Spleen (tissue), 11 donors: ENCODE measurements around the gene GALNT5. TPM values are rescaled to one million over a fixed set of nuclear protein-coding genes. Genes with fewer than 3 reads are reported as not detected.

Experiments used
- DNase-seq: peaks from one replicate; pipeline ENCODE4 v3.0.0-alpha.2; 2020
- H3K27ac ChIP-seq, 8 donors: fragments of 200-600 bp; sonication (generic) in 7 of 8; 1 replicate in 4 of 8; 2 replicates in 4 of 8; pipeline versions ENCODE4 v1.5.0 to v1.8.0; 2016 to 2021; ENCODE audit warnings: inconsistent platforms in 4 of 8, mild to moderate bottlenecking in 4 of 8, moderate library complexity in 1 of 8
- H3K27me3 ChIP-seq, 7 donors: fragments of 200-600 bp; sonication (generic) in 6 of 7; replicated peaks in 1 of 7; 1 replicate in 4 of 7; 2 replicates in 3 of 7; pipeline versions ENCODE4 v1.5.0 to v1.8.0; 2016 to 2021; ENCODE audit warnings: inconsistent platforms in 3 of 7, mild to moderate bottlenecking in 1 of 7
- H3K36me3 ChIP-seq, 6 donors: fragments of 200-600 bp; sonication (generic) in 5 of 6; 1 replicate in 4 of 6; 2 replicates in 2 of 6; pipeline versions ENCODE4 v1.5.0 to v1.8.0; 2016 to 2021; ENCODE audit warnings: inconsistent platforms in 2 of 6
- H3K4me1 ChIP-seq, 6 donors: fragments of 200-600 bp; sonication (generic) in 5 of 6; 1 replicate in 3 of 6; 2 replicates in 3 of 6; pipeline versions ENCODE4 v1.5.0 to v1.8.0; 2016 to 2021; ENCODE audit warnings: inconsistent platforms in 3 of 6
- H3K4me3 ChIP-seq, 8 donors: fragments of 200-600 bp; sonication (generic) in 7 of 8; 1 replicate in 4 of 8; 2 replicates in 4 of 8; pipeline versions ENCODE4 v1.5.0 to v1.8.0; 2016 to 2021; ENCODE audit warnings: inconsistent platforms in 4 of 8, mild to moderate bottlenecking in 4 of 8, moderate library complexity in 2 of 8
- H3K9me3 ChIP-seq, 8 donors: fragments of 200-600 bp; sonication (generic) in 7 of 8; 1 replicate in 4 of 8; 2 replicates in 4 of 8; pipeline versions ENCODE4 v1.5.0 to v1.8.0; 2016 to 2021; ENCODE audit warnings: inconsistent platforms in 4 of 8
- POLR2A ChIP-seq, 3 donors: fragments of 450-650 bp; IDR thresholded peaks; one replicate each; pipeline ENCODE4 v1.5.1; 2017; ENCODE audit warnings: antibody characterized with exemption in 3 of 3, mild to moderate bottlenecking in 1 of 3
- POLR2AphosphoS5 ChIP-seq, 3 donors: sonication (generic); formaldehyde crosslinking; IDR thresholded peaks; one replicate each; pipeline ENCODE4 v1.5.1; 2017; ENCODE audit warnings: antibody characterized with exemption in 3 of 3
- WGBS, 5 donors: extraction: QIAGEN DNeasy Blood & Tissue Kit in 3 of 5; methylation state at CpG; one replicate each; pipeline versions ENCODE4 v1.1.5 to v1.1.7; 2013 to 2018; 5-methylcytosine and 5-hydroxymethylcytosine counted together
- intact Hi-C: fragments of 100-400 bp; cut with DNase I; formaldehyde crosslinking; loops from one replicate; pipeline ENCODE4 v1.15.0; 2023; ENCODE audit warnings: low total_unique reads
- polyA plus RNA-seq, 3 donors: library from polyadenylated mRNA; stranded (reverse); fragments of 200-250 nt; gene quantifications; one replicate each; pipeline ENCODE4 v1.2.1, GENCODE V29; 2013
- total RNA-seq, 7 donors: library from RNA; depleted of rRNA in 3 of 7; stranded (reverse); fragments of >200 nt in 3 of 7; fragmentation: NEBNext Ultra II Directional in 4 of 7; extraction: Animal tissue kit (Norgen Biotek cat#: 25700) in 4 of 7; gene quantifications; one replicate each; pipeline versions ENCODE4 v1.1.0 to v1.2.1, GENCODE V29; 2016 to 2021
- TF ChIP-seq, protein P1 (sequence below), 11 experiments: fragments of 200-600 bp in 7 of 11; fragments of 450-650 bp in 4 of 11; sonication (generic) in 4 of 11; IDR thresholded peaks in 8 of 11; conservative IDR thresholded peaks in 3 of 11; 1 replicate in 7 of 11; 2 replicates in 4 of 11; pipeline versions ENCODE4 v1.4.0 to v1.8.0; 2016 to 2021; ENCODE audit warnings: antibody characterized with exemption in 11 of 11, inconsistent platforms in 4 of 11, mild to moderate bottlenecking in 1 of 11
- donor health status: healthy with polysubstance abuse.
- donor health status: DM: no; HTN: no; CAD: no; lungs with moderate emphysema.
- donor health status: DM: no; HTN: no; CAD: no.
- donor health status: Bipolar disorder and iron deficiency.
- donor health status: healthy.
- donor health status: DM: no; HTN: no; CAD: no.
- donor health status: DM: yes; HTN: yes; CAD: no.

Gene GALNT5
- total and polyA plus RNA-seq, 10 donors, result 0.03 to 0.70 (median 0.11) TPM; not detected in 5

GRCh38 chr2:157255746-157256145 lies 1.8 kb upstream of the GALNT5 start:
- no peaks in the 10 kb centered on the region for H3K36me3 ChIP-seq
- TF ChIP-seq POLR2A (IDR thresholded peaks at IDR 0.05) (no peak), POLR2AphosphoS5 (IDR thresholded peaks at IDR 0.05) (no peak)
- TF ChIP-seq, protein P1, sequence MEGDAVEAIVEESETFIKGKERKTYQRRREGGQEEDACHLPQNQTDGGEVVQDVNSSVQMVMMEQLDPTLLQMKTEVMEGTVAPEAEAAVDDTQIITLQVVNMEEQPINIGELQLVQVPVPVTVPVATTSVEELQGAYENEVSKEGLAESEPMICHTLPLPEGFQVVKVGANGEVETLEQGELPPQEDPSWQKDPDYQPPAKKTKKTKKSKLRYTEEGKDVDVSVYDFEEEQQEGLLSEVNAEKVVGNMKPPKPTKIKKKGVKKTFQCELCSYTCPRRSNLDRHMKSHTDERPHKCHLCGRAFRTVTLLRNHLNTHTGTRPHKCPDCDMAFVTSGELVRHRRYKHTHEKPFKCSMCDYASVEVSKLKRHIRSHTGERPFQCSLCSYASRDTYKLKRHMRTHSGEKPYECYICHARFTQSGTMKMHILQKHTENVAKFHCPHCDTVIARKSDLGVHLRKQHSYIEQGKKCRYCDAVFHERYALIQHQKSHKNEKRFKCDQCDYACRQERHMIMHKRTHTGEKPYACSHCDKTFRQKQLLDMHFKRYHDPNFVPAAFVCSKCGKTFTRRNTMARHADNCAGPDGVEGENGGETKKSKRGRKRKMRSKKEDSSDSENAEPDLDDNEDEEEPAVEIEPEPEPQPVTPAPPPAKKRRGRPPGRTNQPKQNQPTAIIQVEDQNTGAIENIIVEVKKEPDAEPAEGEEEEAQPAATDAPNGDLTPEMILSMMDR (IDR thresholded peaks at IDR 0.05 in 8 of 11, conservative IDR thresholded peaks at IDR 0.05 in 3 of 11), result no peak
- peaks cover 0 to 10% (median 4%) of the 10 kb centered on the region in 6 donors for H3K4me1 ChIP-seq
- intact Hi-C loops, result no loop called here
- no peaks in the 10 kb centered on the region for H3K9me3 ChIP-seq
- H3K27me3 ChIP-seq, result no peaks in the 10 kb centered on the region
- H3K4me3 ChIP-seq, result no peak overlapping the region
- no peak overlapping the region for H3K27ac ChIP-seq
- no peak for DNase-seq

DNA sequence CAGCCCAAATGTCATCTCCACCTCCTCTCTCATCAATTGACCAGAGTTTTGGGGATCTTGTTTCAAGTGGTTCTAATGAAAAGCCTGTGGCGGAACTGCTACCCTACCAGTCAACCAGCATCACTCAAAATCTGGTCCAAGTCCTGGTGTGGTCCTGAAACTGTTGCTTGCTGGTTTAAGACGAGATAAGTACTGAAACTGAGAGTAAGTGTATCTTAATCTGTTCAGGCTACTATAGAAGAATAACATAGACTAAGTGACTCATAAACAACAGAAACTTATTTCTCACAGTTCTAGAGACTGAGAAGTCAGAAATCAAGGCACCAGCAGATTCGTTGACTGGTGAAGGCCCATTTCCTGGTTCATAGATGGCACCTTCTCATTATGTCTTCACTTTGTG lies 879 bp upstream of the GALNT5 start:
- no peaks in the 10 kb centered on the region for H3K27me3 ChIP-seq
- peaks cover 0 to 10% (median 4%) of the 10 kb centered on the region in 6 donors for H3K4me1 ChIP-seq
- no peak overlapping the region for H3K4me3 ChIP-seq
- WGBS, 5 donors, result 71 to 86% (median 83%) methylated on average over 3 of the region's 3 CpGs
- no peak for DNase-seq
- no peaks in the 10 kb centered on the region for H3K9me3 ChIP-seq
- H3K27ac ChIP-seq, result no peak overlapping the region
- TF ChIP-seq POLR2A (IDR thresholded peaks at IDR 0.05) (no peak), POLR2AphosphoS5 (IDR thresholded peaks at IDR 0.05) (no peak)
- TF ChIP-seq, protein P1 (IDR thresholded peaks at IDR 0.05 in 8 of 11, conservative IDR thresholded peaks at IDR 0.05 in 3 of 11), result no peak
- intact Hi-C loops, result no loop called here
- no peaks in the 10 kb centered on the region for H3K36me3 ChIP-seq

DNA sequence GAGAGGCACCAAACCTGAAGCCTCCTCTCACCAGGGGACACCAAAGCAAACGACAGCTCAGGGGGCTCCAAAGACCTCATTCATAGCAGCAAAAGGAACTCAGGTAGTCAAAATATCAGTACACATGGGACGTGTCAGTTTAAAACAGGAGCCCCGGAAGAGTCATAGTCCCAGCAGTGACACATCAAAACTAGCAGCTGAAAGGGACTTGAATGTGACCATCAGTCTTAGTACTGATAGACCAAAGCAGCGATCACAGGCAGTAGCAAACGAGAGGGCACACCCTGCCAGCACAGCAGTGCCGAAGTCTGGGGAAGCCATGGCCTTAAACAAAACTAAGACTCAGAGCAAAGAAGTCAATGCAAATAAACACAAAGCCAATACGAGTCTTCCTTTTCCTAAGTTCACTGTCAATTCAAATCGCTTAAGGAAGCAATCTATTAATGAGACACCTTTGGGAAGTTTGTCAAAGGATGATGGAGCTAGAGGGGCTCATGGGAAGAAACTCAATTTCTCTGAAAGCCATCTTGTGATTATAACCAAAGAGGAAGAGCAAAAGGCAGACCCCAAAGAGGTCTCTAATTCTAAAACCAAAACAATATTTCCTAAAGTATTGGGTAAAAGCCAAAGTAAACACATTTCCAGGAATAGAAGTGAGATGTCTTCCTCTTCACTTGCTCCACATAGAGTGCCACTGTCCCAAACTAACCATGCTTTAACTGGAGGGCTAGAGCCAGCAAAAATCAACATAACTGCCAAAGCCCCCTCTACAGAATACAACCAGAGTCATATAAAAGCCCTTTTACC lies 1.2 kb downstream of the GALNT5 start:
- intact Hi-C loops, result no loop called here
- no peaks in the 10 kb centered on the region for H3K36me3 ChIP-seq
- no peak overlapping the region for H3K4me3 ChIP-seq
- no peaks in the 10 kb centered on the region for H3K9me3 ChIP-seq
- H3K27ac ChIP-seq, result no peak overlapping the region
- WGBS, 5 donors, result 68 to 87% (median 81%) methylated on average over 8 of the region's 8 CpGs
- H3K4me1 ChIP-seq, result peaks cover 0 to 10% (median 4%) of the 10 kb centered on the region in 6 donors
- DNase-seq, result no peak
- H3K27me3 ChIP-seq, result no peaks in the 10 kb centered on the region
- TF ChIP-seq POLR2A (IDR thresholded peaks at IDR 0.05) (no peak), POLR2AphosphoS5 (IDR thresholded peaks at IDR 0.05) (no peak)
- TF ChIP-seq, protein P1 (IDR thresholded peaks at IDR 0.05 in 8 of 11, conservative IDR thresholded peaks at IDR 0.05 in 3 of 11), result no peak

DNA sequence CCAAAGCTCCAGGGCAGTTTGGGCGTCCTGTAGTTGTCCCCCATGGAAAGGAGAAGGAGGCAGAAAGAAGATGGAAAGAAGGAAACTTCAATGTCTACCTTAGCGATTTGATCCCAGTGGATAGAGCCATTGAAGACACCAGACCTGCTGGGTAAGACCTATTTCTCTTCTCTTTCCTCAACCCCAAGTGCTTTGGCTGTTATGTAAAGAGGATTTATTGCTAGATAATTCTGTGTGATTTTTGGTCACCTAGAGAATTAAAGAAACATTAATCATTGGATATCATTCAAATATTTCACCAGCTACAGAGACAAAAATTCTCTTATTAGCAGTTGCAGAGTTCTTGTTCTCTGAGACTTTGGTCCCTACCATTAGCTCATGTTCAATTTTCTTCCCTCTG lies 1.9 kb downstream of the GALNT5 start:
- Histone ChIP-seq H3K36me3 (no peaks in the 10 kb centered on the region), H3K27me3 (no peaks in the 10 kb centered on the region), H3K4me1 (peaks cover 0 to 10% (median 4%) of the 10 kb centered on the region in 6 donors), H3K9me3 (no peaks in the 10 kb centered on the region), H3K27ac (no peak overlapping the region), H3K4me3 (no peak overlapping the region)
- no peak for DNase-seq
- no peak for TF ChIP-seq POLR2AphosphoS5 (IDR thresholded peaks at IDR 0.05)
- no peak for TF ChIP-seq POLR2A (IDR thresholded peaks at IDR 0.05)
- TF ChIP-seq, protein P1 (IDR thresholded peaks at IDR 0.05 in 8 of 11, conservative IDR thresholded peaks at IDR 0.05 in 3 of 11), result no peak
- WGBS, 5 donors, result 90 to 98% (median 95%) methylated on average over 2 of the region's 2 CpGs
- intact Hi-C loops, result no loop called here
